EH (cell line): Measurements from ENCODE around the gene SPATA45.
"Not testable (repeated sequence)": the region's sequence is repeated elsewhere in the genome, so short reads cannot be mapped to it uniquely, and the experiment has no call there.

Experiments used
- DNase-seq: peaks from one replicate; pipeline ENCODE4 v3.0.0-alpha.2; 2015; ENCODE audit warnings: low read depth

The SPATA45 gene

DNA sequence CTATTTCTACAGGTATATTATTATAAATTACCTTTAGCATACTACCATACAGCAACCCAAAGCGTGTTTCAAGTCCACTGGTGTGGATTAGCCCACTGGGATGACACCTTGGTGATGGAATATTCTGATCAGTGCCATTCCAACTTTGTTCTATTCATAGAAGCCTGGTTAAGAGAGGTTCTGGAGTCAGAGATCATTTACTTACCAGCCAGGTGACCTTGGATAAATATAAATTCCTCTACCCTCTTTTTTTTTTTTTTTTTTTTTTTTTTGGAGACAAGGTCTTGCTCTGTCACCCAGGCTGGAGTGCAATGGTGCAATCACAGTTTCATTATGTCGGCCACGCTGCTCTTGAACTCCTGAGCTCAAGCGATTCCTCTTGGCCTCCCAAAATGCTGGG lies at the start of gene SPATA45:
TSS of gene SPATA45 (minus strand) at position 101 of the 400 bp plus-strand sequence. CDS start 11,500 bp downstream, outside the sequence.
- DNase-seq, result no peak

DNA sequence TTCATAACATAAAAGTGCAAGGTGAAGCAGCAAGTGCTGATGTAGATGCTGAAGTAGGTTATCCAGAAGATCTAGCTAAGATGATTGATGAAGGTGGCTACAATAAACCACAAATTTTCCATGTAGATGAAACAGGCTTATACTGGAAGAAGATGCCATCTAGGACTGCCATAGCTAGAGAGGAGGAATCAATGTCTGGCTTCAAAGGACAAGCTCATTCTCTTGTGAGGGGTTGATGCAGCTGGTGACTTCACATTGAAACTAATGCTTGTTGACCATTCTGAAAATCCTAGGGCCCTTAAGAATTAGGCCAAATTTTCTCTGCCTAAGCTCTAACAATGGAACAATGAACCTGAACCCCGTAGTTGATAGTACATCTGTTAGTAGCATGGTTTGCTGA lies 44.7 kb upstream of the SPATA45 start:
- DNase-seq, result no peak

DNA sequence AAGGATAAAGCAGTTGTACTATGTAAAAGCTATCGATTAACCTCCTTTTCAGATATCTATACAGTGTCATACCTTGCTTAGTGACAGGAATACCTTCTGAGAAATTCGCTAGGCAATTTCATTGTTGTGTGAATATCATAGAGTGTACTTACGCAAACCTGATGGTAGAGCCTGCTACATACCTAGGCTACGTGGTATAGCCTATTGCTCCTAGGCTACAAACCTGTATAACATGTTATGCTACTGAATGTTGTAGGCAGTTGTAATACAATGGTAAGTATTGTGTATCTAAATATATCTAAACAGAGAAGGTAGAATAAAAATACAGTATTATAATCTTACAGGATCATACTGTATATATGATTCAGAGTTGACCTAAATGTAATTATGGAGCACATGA lies 37.1 kb upstream of the SPATA45 start:
- no peak for DNase-seq

- DNase-seq, result no peak
Observed at GRCh38 chr1:212879947-212880690, 32.7 kb upstream of the SPATA45 start.

GRCh38 chr1:212878418-212878817 lies 31.0 kb upstream of the SPATA45 start:
- DNase-seq, result no peak

DNA sequence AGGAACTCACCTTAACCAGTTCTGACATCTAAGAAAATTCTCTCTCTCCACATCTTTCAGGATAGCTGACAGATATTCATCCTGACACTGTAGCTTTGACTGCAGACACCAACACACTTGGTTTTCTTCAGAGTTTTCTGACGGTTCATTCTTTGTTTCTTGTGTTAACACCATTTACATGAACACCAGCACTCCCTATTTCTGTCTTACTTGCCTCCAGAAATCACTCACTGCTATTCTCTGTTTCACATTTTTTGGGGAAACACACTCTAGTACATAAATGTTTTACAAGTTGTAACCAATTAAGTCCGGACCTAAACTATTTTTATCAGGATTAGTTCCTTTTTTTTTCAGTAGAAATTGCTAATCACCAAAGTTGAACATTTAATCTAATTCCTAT lies 26.1 kb upstream of the SPATA45 start:
- DNase-seq, result no peak

GRCh38 chr1:212871976-212872375 lies 24.5 kb upstream of the SPATA45 start:
- no peak for DNase-seq

GRCh38 chr1:212867192-212867591 lies 19.7 kb upstream of the SPATA45 start:
- no peak for DNase-seq

GRCh38 chr1:212864201-212864600 lies 16.8 kb upstream of the SPATA45 start:
- DNase-seq, result no peak

GRCh38 chr1:212863345-212863744 lies 15.9 kb upstream of the SPATA45 start:
- DNase-seq, result not testable (repeated sequence)

GRCh38 chr1:212862111-212862690 lies 14.8 kb upstream of the SPATA45 start:
- DNase-seq, result no peak

DNA sequence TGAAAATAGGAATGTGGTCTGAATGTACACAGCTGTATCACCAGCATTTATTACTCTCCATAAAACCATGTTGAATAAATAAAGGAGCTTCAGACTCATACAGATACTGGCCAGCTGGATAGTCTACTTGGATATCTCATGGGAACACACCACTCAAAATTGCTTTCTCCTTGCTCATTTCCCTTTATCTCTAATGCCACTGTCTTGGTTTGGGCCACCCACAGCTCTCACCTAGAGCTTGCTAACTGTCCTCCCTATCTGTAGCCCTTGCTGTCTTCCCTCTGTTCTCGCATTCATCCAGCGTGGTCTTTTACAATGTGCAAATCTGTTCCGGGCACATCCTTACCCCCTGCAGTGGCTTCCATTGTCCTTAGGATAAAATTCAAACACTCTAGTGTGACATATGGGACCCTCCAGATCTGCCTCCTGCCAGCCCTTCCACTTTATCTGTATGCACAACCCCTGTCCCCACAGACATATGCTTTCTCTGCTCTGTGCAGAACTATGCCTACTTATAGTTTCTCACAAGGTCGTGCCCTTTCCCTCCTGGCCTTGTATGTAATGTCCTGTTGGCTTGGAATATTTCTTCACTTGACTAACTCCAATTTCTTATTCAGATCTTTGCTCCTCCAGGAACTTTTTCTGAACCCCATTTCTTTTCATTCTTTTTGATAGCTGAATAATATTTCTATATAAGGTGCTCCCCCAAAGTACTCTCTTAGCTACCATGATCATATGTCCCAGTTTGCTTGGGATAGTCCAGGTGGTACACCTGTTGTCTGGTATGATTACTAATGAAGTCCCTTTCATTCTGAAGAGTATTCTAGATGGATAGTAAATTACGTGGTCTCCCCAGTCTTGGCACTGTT lies 13.5 kb upstream of the SPATA45 start:
- DNase-seq, result peak; percentile 49

- peak; percentile 49 for DNase-seq
Observed at GRCh38 chr1:212858461-212859265, 11.2 kb upstream of the SPATA45 start.

DNA sequence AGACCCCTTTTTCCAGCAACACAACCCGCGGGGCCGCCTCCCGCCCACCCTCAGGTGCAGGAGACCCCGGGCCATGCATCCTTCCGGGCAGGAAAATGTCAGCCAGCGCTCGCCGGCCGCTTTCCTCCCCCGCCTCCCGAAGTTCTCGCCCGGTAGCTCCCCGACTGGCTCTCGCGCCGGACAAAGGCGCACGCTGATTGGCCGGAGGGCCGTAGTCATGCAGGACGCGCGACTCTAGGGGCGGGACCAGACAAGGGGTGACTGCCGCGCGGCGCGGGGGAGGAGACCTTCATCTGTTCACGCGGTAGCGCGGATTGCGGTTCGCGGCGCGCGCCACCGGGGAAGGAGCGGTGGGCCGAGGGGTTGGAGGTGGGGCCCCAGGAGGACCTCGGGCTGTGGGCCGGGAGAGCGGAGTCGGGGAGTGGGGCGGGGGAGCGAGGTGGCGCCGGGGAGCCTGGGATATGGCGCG lies 10.6 kb upstream of the SPATA45 start, which contains the start of gene FLVCR1:
TSS of gene FLVCR1 (plus strand) at position 284 of the 469 bp plus-strand sequence. CDS start at position 462, 178 bp downstream.
- DNase-seq, result peak; percentile 95

- DNase-seq, result no peak
Observed at GRCh38 chr1:212856755-212857154, 9.3 kb upstream of the SPATA45 start.

DNA sequence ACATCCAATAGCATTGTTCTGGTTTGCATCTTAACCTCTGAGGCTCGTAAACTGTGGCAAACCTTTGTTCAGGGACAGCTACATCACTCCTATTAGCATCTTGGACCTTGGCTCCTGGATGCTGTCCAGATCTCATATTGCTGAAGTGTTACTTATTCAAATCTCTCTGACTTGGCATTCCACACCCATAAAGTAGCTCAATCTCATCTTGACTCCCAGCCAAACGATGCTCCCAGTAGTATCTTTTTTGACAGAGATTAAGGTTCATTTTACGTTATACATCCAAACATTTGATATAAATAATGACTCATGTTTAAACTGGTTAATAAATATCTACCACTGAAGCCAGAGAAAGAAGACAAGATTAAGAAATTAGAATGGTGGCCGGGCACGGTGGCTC lies 6.2 kb upstream of the SPATA45 start:
- no peak for DNase-seq

GRCh38 chr1:212852105-212852688 lies 4.7 kb upstream of the SPATA45 start:
- DNase-seq, result no peak

DNA sequence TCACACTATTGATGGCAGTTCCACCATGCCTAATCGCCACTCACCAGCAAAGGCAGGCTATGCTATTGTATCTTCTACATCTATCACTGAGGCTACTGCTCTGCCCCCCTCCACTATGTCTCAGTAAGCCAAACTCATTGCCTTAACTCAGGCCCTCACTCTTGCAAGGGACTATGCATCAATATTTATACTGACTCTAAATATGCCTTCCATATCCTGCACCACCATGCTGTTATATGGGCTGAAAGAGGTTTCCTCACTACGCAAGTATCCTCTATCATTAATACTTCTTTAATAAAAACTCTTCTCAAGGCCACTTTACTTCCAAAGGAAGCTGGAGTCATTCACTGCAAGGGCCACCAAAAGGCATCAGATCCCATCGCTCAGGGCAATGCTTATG lies 2.9 kb downstream of the SPATA45 start:
- DNase-seq, result not testable (repeated sequence)

GRCh38 chr1:212838145-212838544 lies 9.3 kb downstream of the SPATA45 start:
- no peak for DNase-seq

GRCh38 chr1:212833211-212834207 lies 13.9 kb downstream of the SPATA45 start:
- not testable (repeated sequence) for DNase-seq
